Gastrocnemius medialis (tissue), 4 donors: ENCODE results near the gene SLC25A11.

Source experiments
- POLR2A ChIP-seq, 2 donors: fragments of 450-650 bp; IDR thresholded peaks; one replicate each; pipeline ENCODE4 v1.6.1; 2017; ENCODE audit warnings: antibody characterized with exemption in 2 of 2, mild to moderate bottlenecking in 2 of 2, moderate library complexity in 2 of 2
- TF ChIP-seq, protein P1 (sequence below), 5 experiments: fragments of 450-650 bp in 3 of 5; fragments of 200-600 bp in 2 of 5; sonication (generic) in 2 of 5; IDR thresholded peaks in 4 of 5; conservative IDR thresholded peaks in 1 of 5; 1 replicate in 4 of 5; 2 replicates in 1 of 5; pipeline ENCODE4 v1.5.1; 2016 to 2019; ENCODE audit warnings: antibody characterized with exemption in 5 of 5, mild to moderate bottlenecking in 3 of 5, moderate library complexity in 3 of 5

DNA sequence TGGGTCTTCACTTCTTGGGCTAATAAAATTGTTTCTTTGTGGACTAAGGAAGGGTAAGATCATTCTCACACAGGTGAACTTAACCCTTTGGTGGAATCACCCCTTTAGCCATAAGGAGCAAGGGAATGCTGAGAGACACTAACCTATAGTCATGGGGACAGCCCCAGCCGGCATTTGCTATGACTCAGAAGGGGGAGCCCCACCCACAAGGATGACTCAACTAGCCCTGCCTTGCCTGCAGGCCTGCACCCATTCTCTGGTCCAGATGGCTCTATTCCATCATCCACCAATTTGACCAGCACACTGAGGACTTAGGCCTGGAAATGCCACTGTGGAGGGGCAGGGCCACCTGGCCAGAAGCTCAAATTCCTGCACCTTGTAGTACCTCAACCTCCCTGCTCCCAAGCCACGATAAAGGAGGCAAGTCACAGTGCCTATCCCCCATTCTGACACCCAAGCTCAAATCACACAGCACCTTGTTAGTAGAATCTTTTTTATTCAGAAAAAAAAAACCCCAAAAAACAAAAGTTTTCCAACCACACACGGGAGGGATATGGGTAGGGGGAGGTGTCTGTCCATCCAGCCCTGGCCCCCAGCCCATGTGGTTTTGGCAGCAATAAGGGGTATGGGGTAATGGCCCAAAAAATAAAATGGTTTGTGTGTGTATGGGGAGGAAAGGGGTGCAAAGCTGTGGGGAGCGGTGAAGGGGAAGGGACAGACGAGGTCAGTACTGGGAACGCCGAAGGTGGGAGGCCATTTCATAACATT, 5.5 kb upstream of the SLC25A11 start:
- TF ChIP-seq, protein P1, sequence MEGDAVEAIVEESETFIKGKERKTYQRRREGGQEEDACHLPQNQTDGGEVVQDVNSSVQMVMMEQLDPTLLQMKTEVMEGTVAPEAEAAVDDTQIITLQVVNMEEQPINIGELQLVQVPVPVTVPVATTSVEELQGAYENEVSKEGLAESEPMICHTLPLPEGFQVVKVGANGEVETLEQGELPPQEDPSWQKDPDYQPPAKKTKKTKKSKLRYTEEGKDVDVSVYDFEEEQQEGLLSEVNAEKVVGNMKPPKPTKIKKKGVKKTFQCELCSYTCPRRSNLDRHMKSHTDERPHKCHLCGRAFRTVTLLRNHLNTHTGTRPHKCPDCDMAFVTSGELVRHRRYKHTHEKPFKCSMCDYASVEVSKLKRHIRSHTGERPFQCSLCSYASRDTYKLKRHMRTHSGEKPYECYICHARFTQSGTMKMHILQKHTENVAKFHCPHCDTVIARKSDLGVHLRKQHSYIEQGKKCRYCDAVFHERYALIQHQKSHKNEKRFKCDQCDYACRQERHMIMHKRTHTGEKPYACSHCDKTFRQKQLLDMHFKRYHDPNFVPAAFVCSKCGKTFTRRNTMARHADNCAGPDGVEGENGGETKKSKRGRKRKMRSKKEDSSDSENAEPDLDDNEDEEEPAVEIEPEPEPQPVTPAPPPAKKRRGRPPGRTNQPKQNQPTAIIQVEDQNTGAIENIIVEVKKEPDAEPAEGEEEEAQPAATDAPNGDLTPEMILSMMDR (IDR thresholded peaks at IDR 0.05 in 4 of 5, conservative IDR thresholded peaks at IDR 0.05 in 1 of 5) = no peak
- TF ChIP-seq POLR2A (IDR thresholded peaks at IDR 0.05) = no peak
